Karpas-422 (cell line): ENCODE measurements around the gene JMJD1C. TPM values are rescaled to one million over a fixed set of nuclear protein-coding genes. Genes with fewer than 3 reads are reported as not detected.

Experiments used
- DNase-seq: peaks from one replicate; pipeline ENCODE4 v3.0.0-alpha.2; 2015
- H2AFZ ChIP-seq: fragments of 200-600 bp; sonication (generic); 2 replicates; pipeline ENCODE4 v1.6.1; 2014; ENCODE audit warnings: antibody characterized with exemption, low read length, mixed read lengths
- H3K27ac ChIP-seq: fragments of 200-600 bp; sonication (generic); 2 replicates; pipeline ENCODE4 v1.5.1; 2014; ENCODE audit warnings: mild to moderate bottlenecking, low read length, moderate library complexity
- H3K27me3 ChIP-seq: fragments of 200-600 bp; sonication (generic); 2 replicates; pipeline ENCODE4 v1.6.1; 2014; ENCODE audit warnings: low read length, mixed read lengths
- H3K36me3 ChIP-seq: fragments of 200-600 bp; sonication (generic); 2 replicates; pipeline ENCODE4 v1.6.1; 2014; ENCODE audit warnings: low read length, mixed read lengths; ENCODE audit not compliant: insufficient read depth
- H3K4me1 ChIP-seq: fragments of 200-600 bp; sonication (generic); 2 replicates; pipeline ENCODE4 v1.6.1; 2014; ENCODE audit warnings: mild to moderate bottlenecking, low read length, mixed read lengths
- H3K4me2 ChIP-seq: fragments of 200-600 bp; sonication (generic); 2 replicates; pipeline ENCODE4 v1.6.1; 2014; ENCODE audit warnings: low read length, low read depth, mild to moderate bottlenecking; ENCODE audit not compliant: poor library complexity, severe bottlenecking
- H3K4me3 ChIP-seq: fragments of 200-600 bp; sonication (generic); 2 replicates; pipeline ENCODE4 v1.5.1; 2014; ENCODE audit warnings: mild to moderate bottlenecking, antibody characterized with exemption, low read length, mixed read lengths
- H3K79me2 ChIP-seq: fragments of 200-600 bp; sonication (generic); 2 replicates; pipeline ENCODE4 v1.6.1; 2014; ENCODE audit warnings: mild to moderate bottlenecking, low read length, mixed read lengths
- H3K9ac ChIP-seq: fragments of 200-600 bp; sonication (generic); 2 replicates; pipeline ENCODE4 v1.6.0; 2014; ENCODE audit warnings: low read length
- H3K9me2 ChIP-seq: fragments of 200-600 bp; sonication (generic), shearing (Covaris generic); replicated peaks from 2 replicates; pipeline ENCODE4 v1.6.0; 2014; ENCODE audit warnings: mild to moderate bottlenecking, low read length, moderate library complexity; ENCODE audit not compliant: insufficient read depth
- H3K9me3 ChIP-seq: fragments of 300-700, 200-600 bp; sonication (generic); 2 replicates; pipeline ENCODE4 v1.6.1; 2014; ENCODE audit warnings: low read length, mixed read lengths
- H4K20me1 ChIP-seq: fragments of 200-600 bp; sonication (generic); 2 replicates; pipeline ENCODE4 v1.6.1; 2014; ENCODE audit warnings: mild to moderate bottlenecking, antibody characterized with exemption, low read length, low read depth; ENCODE audit not compliant: insufficient read depth
- total RNA-seq: library from RNA; depleted of rRNA; stranded (reverse); fragments of >200 nt; shearing (Covaris generic); gene quantifications from 2 replicates; pipeline ENCODE4 v1.2.3, GENCODE V29; 2014; ENCODE audit warnings: low replicate concordance

Gene JMJD1C
- total RNA-seq, 1 experiment from 2014 or later: 141 TPM

GRCh38 chr10:63132651-63133055 is 333.1 kb downstream of the JMJD1C start:
- Histone ChIP-seq H3K4me2 (no peak overlapping the region), H3K4me1 (peaks cover 27% of the 10 kb centered on the region), H4K20me1 (peaks cover 22% of the 10 kb centered on the region), H3K27ac (no peak overlapping the region), H3K9me3 (peaks cover 9% of the 10 kb centered on the region; the same call in 1 of the 2 replicates), H2AFZ (peak overlapping the region; percentile 94; the same call in 1 of the 2 replicates), H3K9me2 (no peaks in the 10 kb centered on the region), H3K36me3 (no peaks in the 10 kb centered on the region; the same call in 1 of the 2 replicates), H3K4me3 (peak overlapping the region; percentile 36; the same call in 1 of the 2 replicates), H3K79me2 (peaks cover 44% of the 10 kb centered on the region), H3K27me3 (no peaks in the 10 kb centered on the region), H3K9ac (no peak overlapping the region)
- no peak for DNase-seq

- Histone ChIP-seq H3K79me2 (peaks cover 16% of the 10 kb centered on the region), H3K36me3 (no peaks in the 10 kb centered on the region; the same call in 1 of the 2 replicates), H3K27me3 (no peaks in the 10 kb centered on the region), H3K9me2 (no peaks in the 10 kb centered on the region), H3K4me2 (no peak overlapping the region), H3K4me1 (peaks cover 18% of the 10 kb centered on the region), H4K20me1 (peaks cover 11% of the 10 kb centered on the region; the same call in 1 of the 2 replicates), H3K4me3 (no peak overlapping the region), H3K27ac (no peak overlapping the region), H3K9ac (no peak overlapping the region), H3K9me3 (peaks cover 9% of the 10 kb centered on the region; the same call in 1 of the 2 replicates), H2AFZ (no peak overlapping the region)
- no peak for DNase-seq
Observed at GRCh38 chr10:63129888-63130287, 335.9 kb downstream of the JMJD1C start.

GRCh38 chr10:63128443-63128842 is 337.3 kb downstream of the JMJD1C start:
- Histone ChIP-seq H3K79me2 (peaks cover 2% of the 10 kb centered on the region), H3K9ac (no peak overlapping the region), H4K20me1 (no peaks in the 10 kb centered on the region), H3K36me3 (no peaks in the 10 kb centered on the region; the same call in 1 of the 2 replicates), H3K9me2 (no peaks in the 10 kb centered on the region), H3K27me3 (no peaks in the 10 kb centered on the region), H3K4me1 (peaks cover 11% of the 10 kb centered on the region), H3K9me3 (peaks cover 9% of the 10 kb centered on the region; the same call in 1 of the 2 replicates), H2AFZ (no peak overlapping the region), H3K4me3 (no peak overlapping the region), H3K4me2 (no peak overlapping the region), H3K27ac (no peak overlapping the region)
- no peak for DNase-seq

GRCh38 chr10:63125459-63125858 is 340.3 kb downstream of the JMJD1C start:
- Histone ChIP-seq H2AFZ (no peak overlapping the region), H3K4me2 (no peak overlapping the region), H3K27ac (no peak overlapping the region), H3K4me3 (no peak overlapping the region), H3K27me3 (no peaks in the 10 kb centered on the region), H3K9me3 (no peaks in the 10 kb centered on the region), H4K20me1 (no peaks in the 10 kb centered on the region), H3K9me2 (no peaks in the 10 kb centered on the region), H3K9ac (no peak overlapping the region), H3K4me1 (no peaks in the 10 kb centered on the region), H3K79me2 (no peaks in the 10 kb centered on the region), H3K36me3 (no peaks in the 10 kb centered on the region)
- no peak for DNase-seq

GRCh38 chr10:63123727-63124362 is 341.9 kb downstream of the JMJD1C start:
- Histone ChIP-seq H2AFZ (no peak overlapping the region), H3K9me2 (no peaks in the 10 kb centered on the region), H4K20me1 (no peaks in the 10 kb centered on the region), H3K4me1 (no peaks in the 10 kb centered on the region), H3K36me3 (no peaks in the 10 kb centered on the region), H3K4me3 (no peak overlapping the region), H3K9ac (no peak overlapping the region), H3K4me2 (no peak overlapping the region), H3K9me3 (no peaks in the 10 kb centered on the region), H3K27ac (no peak overlapping the region), H3K79me2 (no peaks in the 10 kb centered on the region), H3K27me3 (no peaks in the 10 kb centered on the region)
- DNase-seq: no peak

GRCh38 chr10:63120554-63120953 is 345.2 kb downstream of the JMJD1C start:
- Histone ChIP-seq H3K9me3 (no peaks in the 10 kb centered on the region), H3K9ac (no peak overlapping the region), H3K79me2 (no peaks in the 10 kb centered on the region), H3K27me3 (no peaks in the 10 kb centered on the region), H3K4me3 (no peak overlapping the region), H4K20me1 (no peaks in the 10 kb centered on the region), H3K27ac (no peak overlapping the region), H3K4me1 (no peaks in the 10 kb centered on the region), H3K9me2 (no peaks in the 10 kb centered on the region), H3K36me3 (no peaks in the 10 kb centered on the region), H3K4me2 (no peak overlapping the region), H2AFZ (no peak overlapping the region)
- DNase-seq: no peak

- H3K27ac ChIP-seq: no peak overlapping the region
- H2AFZ ChIP-seq: no peak overlapping the region
- no peaks in the 10 kb centered on the region for H3K9me3 ChIP-seq
- no peaks in the 10 kb centered on the region for H3K36me3 ChIP-seq
- no peaks in the 10 kb centered on the region for H3K27me3 ChIP-seq
- DNase-seq: no peak
- H3K9me2 ChIP-seq: no peaks in the 10 kb centered on the region
- H3K79me2 ChIP-seq: no peaks in the 10 kb centered on the region
- H3K4me1 ChIP-seq: no peaks in the 10 kb centered on the region
- H4K20me1 ChIP-seq: no peaks in the 10 kb centered on the region
- no peak overlapping the region for H3K4me2 ChIP-seq
- H3K4me3 ChIP-seq: no peak overlapping the region
- no peak overlapping the region for H3K9ac ChIP-seq
Observed at GRCh38 chr10:63119041-63119440, 346.7 kb downstream of the JMJD1C start.
